BJ (cell line): Measurements from ENCODE around the gene EHF. TPM values are rescaled to one million over a fixed set of nuclear protein-coding genes. Genes with fewer than 3 reads are reported as not detected.
"Not testable (repeated sequence)": the region's sequence is repeated elsewhere in the genome, so short reads cannot be mapped to it uniquely, and the experiment has no call there.

Source experiments
- CTCF ChIA-PET: fragments of 350-600 bp; formaldehyde crosslinking; extraction: SDS; loops from one replicate; lab custom pipeline; 2021; ENCODE audit warnings: antibody characterized with exemption, inconsistent platforms; lab: Yijun Ruan, JAX
- POLR2A ChIA-PET: fragments of 300-600 bp; sonication (Branson Sonifier 250); formaldehyde crosslinking; extraction: SDS; loops from one replicate; lab custom pipeline; 2021; ENCODE audit warnings: antibody characterized with exemption; lab: Charles Lee
- DNase-seq: peaks from one replicate; pipeline ENCODE4 v3.0.0-alpha.2; 2011; ENCODE audit warnings: low read depth
- H3K27me3 ChIP-seq: 2 replicates; pipeline ENCODE4 v1.6.0; 2011; ENCODE audit warnings: low read length; ENCODE audit not compliant: control insufficient read depth, insufficient read depth
- H3K36me3 ChIP-seq: 2 replicates; pipeline ENCODE4 v1.5.1; 2011; ENCODE audit warnings: low read length; ENCODE audit not compliant: control insufficient read depth, insufficient read depth
- H3K4me3 ChIP-seq: 2 replicates; pipeline ENCODE4 v1.5.1; 2011; ENCODE audit warnings: low read depth, mild to moderate bottlenecking, control low read depth, low read length
- polyA plus RNA-seq: library from polyadenylated mRNA; depleted of rRNA; stranded (reverse); fragments of >200 nt; gene quantifications from 2 replicates; pipeline ENCODE4 v1.2.3, GENCODE V29; 2011
- TF ChIP-seq, protein P1 (sequence below): IDR thresholded peaks from 2 replicates; pipeline ENCODE4 v1.5.1; 2011; ENCODE audit warnings: low read depth, mild to moderate bottlenecking, control low read depth, inconsistent platforms, low read length, moderate library complexity; ENCODE audit not compliant: insufficient read depth

EHF gene
- polyA plus RNA-seq, 1 experiment, result not detected

- TF ChIP-seq, protein P1, sequence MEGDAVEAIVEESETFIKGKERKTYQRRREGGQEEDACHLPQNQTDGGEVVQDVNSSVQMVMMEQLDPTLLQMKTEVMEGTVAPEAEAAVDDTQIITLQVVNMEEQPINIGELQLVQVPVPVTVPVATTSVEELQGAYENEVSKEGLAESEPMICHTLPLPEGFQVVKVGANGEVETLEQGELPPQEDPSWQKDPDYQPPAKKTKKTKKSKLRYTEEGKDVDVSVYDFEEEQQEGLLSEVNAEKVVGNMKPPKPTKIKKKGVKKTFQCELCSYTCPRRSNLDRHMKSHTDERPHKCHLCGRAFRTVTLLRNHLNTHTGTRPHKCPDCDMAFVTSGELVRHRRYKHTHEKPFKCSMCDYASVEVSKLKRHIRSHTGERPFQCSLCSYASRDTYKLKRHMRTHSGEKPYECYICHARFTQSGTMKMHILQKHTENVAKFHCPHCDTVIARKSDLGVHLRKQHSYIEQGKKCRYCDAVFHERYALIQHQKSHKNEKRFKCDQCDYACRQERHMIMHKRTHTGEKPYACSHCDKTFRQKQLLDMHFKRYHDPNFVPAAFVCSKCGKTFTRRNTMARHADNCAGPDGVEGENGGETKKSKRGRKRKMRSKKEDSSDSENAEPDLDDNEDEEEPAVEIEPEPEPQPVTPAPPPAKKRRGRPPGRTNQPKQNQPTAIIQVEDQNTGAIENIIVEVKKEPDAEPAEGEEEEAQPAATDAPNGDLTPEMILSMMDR, result no peak
- no peak for DNase-seq
- H3K27me3 ChIP-seq, result no peaks in the 10 kb centered on the region
- H3K4me3 ChIP-seq, result no peak overlapping the region
- CTCF ChIA-PET, result interaction anchor here (0.6 to 4.6 kb wide), 3 partner anchors 84 to 807 kb away, joined by 3 to 57 read pairs (median 4); no protein-coding TSS in a partner anchor
- H3K36me3 ChIP-seq, result no peaks in the 10 kb centered on the region
- POLR2A ChIA-PET, result no interaction called here
These were observed 32.9 kb upstream of the EHF start for GRCh38 chr11:34588023-34588422.

GRCh38 chr11:34588701-34589100 is 32.2 kb upstream of the EHF start:
- no peaks in the 10 kb centered on the region for H3K27me3 ChIP-seq
- POLR2A ChIA-PET, result no interaction called here
- H3K36me3 ChIP-seq, result no peaks in the 10 kb centered on the region
- CTCF ChIA-PET, result interaction anchor here (4.6 kb wide), 1 partner anchor 303 kb away, joined by 57 read pairs; no protein-coding TSS in a partner anchor
- DNase-seq, result no peak
- H3K4me3 ChIP-seq, result no peak overlapping the region
- TF ChIP-seq, protein P1, result no peak

DNA sequence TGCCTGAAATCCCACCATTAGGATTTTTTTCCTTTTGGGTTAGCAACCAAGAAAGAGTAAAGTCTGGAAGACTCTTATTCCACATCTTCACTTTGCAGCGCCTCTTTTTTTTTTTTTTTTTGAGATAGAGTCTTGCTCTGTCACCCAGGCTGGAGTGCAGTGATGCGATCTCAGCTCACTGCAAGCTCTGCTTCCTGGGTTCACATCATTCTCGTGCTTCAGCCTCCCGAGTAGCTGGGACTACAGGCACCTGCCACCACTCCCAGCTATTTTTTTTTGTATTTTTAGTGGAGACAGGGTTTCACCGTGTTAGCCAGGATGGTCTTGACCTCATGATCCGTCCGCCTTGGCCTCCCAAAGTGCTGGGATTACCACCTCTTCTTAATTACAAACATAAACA is 31.7 kb upstream of the EHF start:
- CTCF ChIA-PET, result interaction anchor here (4.6 kb wide), 1 partner anchor 303 kb away, joined by 57 read pairs; no protein-coding TSS in a partner anchor
- H3K27me3 ChIP-seq, H3K36me3 ChIP-seq, DNase-seq, H3K4me3 ChIP-seq, POLR2A ChIA-PET: not testable (repeated sequence)

DNA sequence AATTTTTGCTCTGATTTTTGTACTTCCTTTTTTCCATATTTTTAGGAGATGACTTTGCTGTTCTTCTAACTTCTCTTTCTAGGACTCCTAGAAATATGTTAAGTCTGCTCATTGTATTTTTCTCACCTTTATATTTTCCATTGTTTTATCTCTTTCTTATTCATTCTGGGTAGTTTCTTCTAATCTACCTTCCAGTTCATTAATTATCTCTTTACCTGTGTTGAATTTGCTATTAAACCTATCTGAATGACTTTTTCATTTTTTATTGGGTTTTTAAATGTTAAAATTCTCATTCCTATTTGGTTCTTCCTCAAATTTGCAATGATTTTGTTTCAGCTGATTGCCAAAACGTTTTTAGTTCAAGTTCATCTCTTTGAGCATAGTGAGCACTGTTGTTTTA is 27.8 kb upstream of the EHF start:
- H3K4me3 ChIP-seq, result no peak overlapping the region
- H3K27me3 ChIP-seq, result no peaks in the 10 kb centered on the region
- POLR2A ChIA-PET, result no interaction called here
- no peaks in the 10 kb centered on the region for H3K36me3 ChIP-seq
- DNase-seq, result no peak
- TF ChIP-seq, protein P1, result no peak
- CTCF ChIA-PET, result no interaction called here

DNA sequence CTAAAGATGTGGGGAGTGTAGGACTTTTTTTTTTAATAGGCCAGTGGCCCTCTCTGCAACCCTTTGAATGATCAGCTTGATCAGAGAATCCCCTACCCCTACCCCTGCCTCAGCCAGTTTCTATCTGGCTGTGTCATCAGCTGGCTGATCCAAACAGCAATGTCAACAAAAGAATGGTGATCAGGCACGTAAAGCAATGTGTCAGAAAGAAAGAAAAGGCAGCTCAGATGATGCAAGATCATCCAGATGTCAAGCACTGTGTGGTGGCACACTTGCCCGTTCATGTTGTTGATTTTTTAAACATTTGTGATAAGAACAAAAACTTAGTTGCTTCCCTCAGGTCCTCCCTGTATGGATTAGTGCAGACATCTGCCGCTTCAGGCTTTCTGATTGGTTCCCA is 26.3 kb upstream of the EHF start:
- H3K36me3 ChIP-seq, result no peaks in the 10 kb centered on the region
- no peak overlapping the region for H3K4me3 ChIP-seq
- POLR2A ChIA-PET, result no interaction called here
- no peaks in the 10 kb centered on the region for H3K27me3 ChIP-seq
- DNase-seq, result no peak
- TF ChIP-seq, protein P1, result no peak
- CTCF ChIA-PET, result interaction anchor here (0.7 to 1.9 kb wide), 2 partner anchors 8 to 661 kb away, joined by 4 to 8 read pairs; no protein-coding TSS in a partner anchor

- DNase-seq, result no peak
- ChIA-PET POLR2A (no interaction called here), CTCF (interaction anchor here (1.9 kb wide), 1 partner anchor 9 kb away, joined by 8 read pairs; no protein-coding TSS in a partner anchor)
These were observed 25.5 kb upstream of the EHF start for GRCh38 chr11:34595391-34595790.

More at GRCh38 chr11:34595391-34595790, 25.5 kb upstream of the EHF start:
- H3K27me3 ChIP-seq, result no peaks in the 10 kb centered on the region
- H3K4me3 ChIP-seq, result no peak overlapping the region
- H3K36me3 ChIP-seq, result no peaks in the 10 kb centered on the region
- TF ChIP-seq, protein P1, result no peak
